T-helper 1 cell treated with Interleukin-12 subunit alpha and Interleukin-12 subunit beta and Interleukin-4 antibody, amounts not matched to agents 30 ng/mL and 1 ng/mL, for 36 hours (primary cell): ENCODE data around the gene STRN. TPM values are rescaled to one million over a fixed set of nuclear protein-coding genes. Genes with fewer than 3 reads are reported as not detected.

Experiments
- intact Hi-C: fragments of 100-400 bp; cut with micrococcal nuclease; formaldehyde crosslinking; loops from one replicate; pipeline ENCODE4 v1.15.1; 2024
- total RNA-seq: library from RNA; stranded (reverse); gene quantifications from 2 replicates; pipeline ENCODE4 v1.2.3, GENCODE V29; 2022

STRN gene
- total RNA-seq, 1 donor from 2014 or later = 33.8 TPM

- intact Hi-C loops = no loop called here
Observed at GRCh38 chr2:36798724-36799123, 167.6 kb downstream of the STRN start.

- intact Hi-C loops = no loop called here
Observed at GRCh38 chr2:36797324-36798070, 168.8 kb downstream of the STRN start.

Other genes starting within 250 kb of the STRN start
- gene HEATR5B, start 117.8 kb upstream of the STRN start, total RNA-seq = 21.1 and 22.8 TPM in 2 replicates
- 8.9 and 12.0 TPM in 2 replicates for gene GPATCH11, start 118.0 kb upstream of the STRN start, total RNA-seq
- 79.6 and 87.9 TPM in 2 replicates for gene EIF2AK2, start 190.4 kb upstream of the STRN start, total RNA-seq
- gene SULT6B1, start 222.1 kb upstream of the STRN start, total RNA-seq = not detected in 2 replicates
- 38.5 and 40.8 TPM in 2 replicates for gene CEBPZOS, start 230.0 kb upstream of the STRN start, total RNA-seq